ENCODE results near the gene EGFR.

Gene EGFR

GRCh38 chr7:55031075-55031474 lies 12.3 kb downstream of the EGFR start:
- no peak for ATAC-seq
- no peak for TF ChIP-seq GLIS3 (CRISPR knock-in tag; IDR thresholded peaks at IDR 0.05)
- no peak for TF ChIP-seq OSR1 (CRISPR knock-in tag; IDR thresholded peaks at IDR 0.05)
- TF ChIP-seq TOX (CRISPR knock-in tag; IDR thresholded peaks at IDR 0.05; ENCODE audit: borderline replicate concordance) = no peak
- TF ChIP-seq ZNF565 (CRISPR knock-in tag; conservative IDR thresholded peaks at IDR 0.05; ENCODE audit: low read depth) = no peak
- no peak for TF ChIP-seq ZFP3 (CRISPR knock-in tag; IDR thresholded peaks at IDR 0.05)
- TF ChIP-seq CREB5 (CRISPR knock-in tag; IDR thresholded peaks at IDR 0.05; ENCODE audit: low read depth) = no peak
- no peak for TF ChIP-seq ZNF70 (CRISPR knock-in tag; IDR thresholded peaks at IDR 0.05)
- no peak for TF ChIP-seq ARNTL (CRISPR knock-in tag; IDR thresholded peaks at IDR 0.05; ENCODE audit: borderline replicate concordance, low read depth)

GRCh38 chr7:55032069-55032699 lies 13.4 kb downstream of the EGFR start:
- no peak for TF ChIP-seq POU6F1 (CRISPR knock-in tag; IDR thresholded peaks at IDR 0.05; ENCODE audit: borderline replicate concordance, low read depth)
- TF ChIP-seq SNAI2 (CRISPR knock-in tag; IDR thresholded peaks at IDR 0.05) = no peak
- TF ChIP-seq ESRRG (CRISPR knock-in tag; IDR thresholded peaks at IDR 0.05) = no peak
- TF ChIP-seq ZC3H10 (CRISPR knock-in tag; IDR thresholded peaks at IDR 0.05) = no peak
- no peak for TF ChIP-seq CSRNP3 (CRISPR knock-in tag; IDR thresholded peaks at IDR 0.05)
- no peak for TF ChIP-seq CSDC2 (CRISPR knock-in tag; IDR thresholded peaks at IDR 0.05)
- no peak for TF ChIP-seq BACH2 (CRISPR knock-in tag; IDR thresholded peaks at IDR 0.05; ENCODE audit: borderline replicate concordance)
- no peak for TF ChIP-seq ZFP3 (CRISPR knock-in tag; IDR thresholded peaks at IDR 0.05)
- TF ChIP-seq CREB5 (CRISPR knock-in tag; IDR thresholded peaks at IDR 0.05; ENCODE audit: low read depth) = no peak
- TF ChIP-seq ZFP30 (CRISPR knock-in tag; IDR thresholded peaks at IDR 0.05) = no peak
- no peak for TF ChIP-seq ISL1 (CRISPR knock-in tag; IDR thresholded peaks at IDR 0.05)
- no peak for TF ChIP-seq PATZ1 (CRISPR knock-in tag; IDR thresholded peaks at IDR 0.05; ENCODE audit: borderline replicate concordance)
- TF ChIP-seq ZNF565 (CRISPR knock-in tag; conservative IDR thresholded peaks at IDR 0.05; ENCODE audit: low read depth) = no peak
- 0 out of 3 replicates have a peak, but pooled peaks have one; percentile 24 for ATAC-seq

- ATAC-seq = no peak
- no peak for TF ChIP-seq BACH2 (CRISPR knock-in tag; IDR thresholded peaks at IDR 0.05; ENCODE audit: borderline replicate concordance)
- no peak for TF ChIP-seq TOX (CRISPR knock-in tag; IDR thresholded peaks at IDR 0.05; ENCODE audit: borderline replicate concordance)
- no peak for TF ChIP-seq ZFP30 (CRISPR knock-in tag; IDR thresholded peaks at IDR 0.05)
- no peak for TF ChIP-seq ESRRG (CRISPR knock-in tag; IDR thresholded peaks at IDR 0.05)
- TF ChIP-seq OSR1 (CRISPR knock-in tag; IDR thresholded peaks at IDR 0.05) = no peak
- no peak for TF ChIP-seq CSDC2 (CRISPR knock-in tag; IDR thresholded peaks at IDR 0.05)
- no peak for TF ChIP-seq CSRNP3 (CRISPR knock-in tag; IDR thresholded peaks at IDR 0.05)
- no peak for TF ChIP-seq ZNF565 (CRISPR knock-in tag; conservative IDR thresholded peaks at IDR 0.05; ENCODE audit: low read depth)
- no peak for TF ChIP-seq ZNF70 (CRISPR knock-in tag; IDR thresholded peaks at IDR 0.05)
- TF ChIP-seq TCF4 (CRISPR knock-in tag; IDR thresholded peaks at IDR 0.05; ENCODE audit: borderline replicate concordance) = no peak
- no peak for TF ChIP-seq ARNTL (CRISPR knock-in tag; IDR thresholded peaks at IDR 0.05; ENCODE audit: borderline replicate concordance, low read depth)
- no peak for TF ChIP-seq SNAI2 (CRISPR knock-in tag; IDR thresholded peaks at IDR 0.05)
- no peak for TF ChIP-seq TSHZ2 (CRISPR knock-in tag; IDR thresholded peaks at IDR 0.05)
- no peak for TF ChIP-seq ZNF8 (CRISPR knock-in tag; IDR thresholded peaks at IDR 0.05)
- TF ChIP-seq PATZ1 (CRISPR knock-in tag; IDR thresholded peaks at IDR 0.05; ENCODE audit: borderline replicate concordance) = no peak
- TF ChIP-seq GLIS3 (CRISPR knock-in tag; IDR thresholded peaks at IDR 0.05) = no peak
These were observed 14.5 kb downstream of the EGFR start for GRCh38 chr7:55033236-55033846.

All from SK-N-SH treated with all-trans-retinoic acid at 6 μM for 48 hours (cell line).